Omental fat pad (tissue), 4 donors: ENCODE results near the gene LMLN. TPM values are rescaled to one million over a fixed set of nuclear protein-coding genes. Genes with fewer than 3 reads are reported as not detected.

Experiments
- ATAC-seq: fragments of 150-250 bp; one replicate; pipeline ENCODE4 v1.9.1; 2016; ENCODE audit warnings: mild to moderate bottlenecking, moderate library complexity; ENCODE audit not compliant: low FRiP score
- DNase-seq: peaks from one replicate; pipeline ENCODE4 v3.0.0-alpha.2; 2019; ENCODE audit warnings: low spot score
- total RNA-seq, 4 donors: library from RNA; depleted of rRNA; stranded (reverse); fragments of >200 nt; gene quantifications; one replicate each; pipeline ENCODE4 v1.1.0, GENCODE V29; 2016
- TF ChIP-seq, protein P1 (sequence below), 3 donors: fragments of 450-650 bp; IDR thresholded peaks; one replicate each; pipeline ENCODE4 v1.5.1; 2016 to 2017; ENCODE audit warnings: antibody characterized with exemption in 3 of 3, mild to moderate bottlenecking in 3 of 3, moderate library complexity in 2 of 3

Gene LMLN
- total RNA-seq, 4 donors from 2014 or later: 2.5 to 5.5 (median 3.5) TPM

DNA sequence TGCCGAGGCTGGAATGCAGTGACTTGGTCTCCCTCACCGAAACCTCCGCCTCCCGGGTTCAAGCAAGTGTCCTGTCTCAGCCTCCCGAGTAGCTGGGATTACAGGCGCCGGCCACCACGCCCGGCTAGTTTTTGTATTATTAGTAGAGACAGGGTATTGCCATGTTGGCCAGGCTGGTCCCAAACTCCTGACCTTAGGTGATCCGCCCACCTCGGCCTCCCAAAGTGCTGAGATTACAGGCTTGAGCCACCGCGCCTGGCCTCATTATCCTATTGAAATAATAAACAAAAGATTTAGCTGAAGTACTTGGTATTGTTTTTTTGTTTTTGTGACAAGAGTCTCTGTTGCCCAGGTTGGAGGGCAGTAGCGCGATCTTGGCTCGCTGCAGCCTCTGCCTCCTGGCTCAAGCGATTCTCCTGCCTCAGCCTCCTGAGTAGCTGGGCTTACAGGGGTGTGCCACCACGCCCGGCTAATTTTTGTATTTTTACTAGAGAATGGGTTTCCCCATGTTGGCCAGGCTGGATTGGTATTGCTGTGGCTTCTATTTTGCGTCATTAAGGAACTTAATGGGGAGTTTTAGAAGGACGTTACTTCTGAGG, 8.5 kb upstream of the LMLN start:
- ATAC-seq: no peak
- DNase-seq: no peak
- TF ChIP-seq, protein P1, sequence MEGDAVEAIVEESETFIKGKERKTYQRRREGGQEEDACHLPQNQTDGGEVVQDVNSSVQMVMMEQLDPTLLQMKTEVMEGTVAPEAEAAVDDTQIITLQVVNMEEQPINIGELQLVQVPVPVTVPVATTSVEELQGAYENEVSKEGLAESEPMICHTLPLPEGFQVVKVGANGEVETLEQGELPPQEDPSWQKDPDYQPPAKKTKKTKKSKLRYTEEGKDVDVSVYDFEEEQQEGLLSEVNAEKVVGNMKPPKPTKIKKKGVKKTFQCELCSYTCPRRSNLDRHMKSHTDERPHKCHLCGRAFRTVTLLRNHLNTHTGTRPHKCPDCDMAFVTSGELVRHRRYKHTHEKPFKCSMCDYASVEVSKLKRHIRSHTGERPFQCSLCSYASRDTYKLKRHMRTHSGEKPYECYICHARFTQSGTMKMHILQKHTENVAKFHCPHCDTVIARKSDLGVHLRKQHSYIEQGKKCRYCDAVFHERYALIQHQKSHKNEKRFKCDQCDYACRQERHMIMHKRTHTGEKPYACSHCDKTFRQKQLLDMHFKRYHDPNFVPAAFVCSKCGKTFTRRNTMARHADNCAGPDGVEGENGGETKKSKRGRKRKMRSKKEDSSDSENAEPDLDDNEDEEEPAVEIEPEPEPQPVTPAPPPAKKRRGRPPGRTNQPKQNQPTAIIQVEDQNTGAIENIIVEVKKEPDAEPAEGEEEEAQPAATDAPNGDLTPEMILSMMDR (IDR thresholded peaks at IDR 0.05): no peak

GRCh38 chr3:197952440-197952839, 7.6 kb upstream of the LMLN start:
- TF ChIP-seq, protein P1 (IDR thresholded peaks at IDR 0.05): no peak
- ATAC-seq: no peak
- DNase-seq: no peak

GRCh38 chr3:197953325-197953724, 6.7 kb upstream of the LMLN start:
- TF ChIP-seq, protein P1 (IDR thresholded peaks at IDR 0.05): no peak
- ATAC-seq: no peak
- DNase-seq: no peak

DNA sequence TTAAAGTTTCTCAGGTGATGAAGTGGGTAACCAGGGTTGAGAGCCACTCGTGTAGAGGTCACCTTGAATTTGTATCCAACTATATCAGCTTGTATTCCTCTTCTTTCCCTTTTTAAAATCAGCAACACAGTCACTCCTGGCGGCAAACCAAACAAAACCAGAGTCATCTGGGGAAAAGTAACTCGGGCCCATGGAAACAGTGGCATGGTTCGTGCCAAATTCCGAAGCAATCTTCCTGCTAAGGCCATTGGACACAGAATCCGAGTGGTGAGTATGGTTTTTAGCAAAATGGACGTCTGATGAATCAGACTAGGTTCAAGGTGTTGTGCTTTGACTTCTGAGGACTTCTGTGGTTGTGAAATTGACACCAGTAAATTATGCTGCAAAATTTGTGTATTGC, 6.1 kb upstream of the LMLN start:
- no peak for ATAC-seq
- DNase-seq: no peak
- TF ChIP-seq, protein P1 (IDR thresholded peaks at IDR 0.05): no peak

- ATAC-seq (no peak), DNase-seq (no peak)
- TF ChIP-seq, protein P1 (IDR thresholded peaks at IDR 0.05): no peak
These were observed 4.0 kb upstream of the LMLN start for GRCh38 chr3:197955892-197956477.

DNA sequence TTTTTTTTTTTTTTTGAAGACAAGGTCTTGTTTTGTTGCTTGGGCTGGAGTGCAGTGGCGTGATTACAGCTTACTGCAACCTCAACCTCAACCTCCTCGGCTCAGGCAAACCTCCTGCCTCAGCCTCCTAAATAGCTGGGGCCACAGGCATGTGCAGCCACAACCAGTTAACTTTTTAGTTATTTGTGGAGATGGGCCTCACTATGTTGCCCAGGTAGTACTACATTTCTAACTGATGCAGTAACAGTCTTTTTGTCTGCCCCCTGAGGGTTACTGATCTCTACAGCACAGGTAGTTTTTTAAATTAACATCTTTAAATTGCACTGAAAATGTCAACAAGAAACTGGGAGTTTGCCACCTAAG, 3.4 kb upstream of the LMLN start:
- TF ChIP-seq, protein P1 (IDR thresholded peaks at IDR 0.05): no peak
- DNase-seq (no peak), ATAC-seq (no peak)

DNA sequence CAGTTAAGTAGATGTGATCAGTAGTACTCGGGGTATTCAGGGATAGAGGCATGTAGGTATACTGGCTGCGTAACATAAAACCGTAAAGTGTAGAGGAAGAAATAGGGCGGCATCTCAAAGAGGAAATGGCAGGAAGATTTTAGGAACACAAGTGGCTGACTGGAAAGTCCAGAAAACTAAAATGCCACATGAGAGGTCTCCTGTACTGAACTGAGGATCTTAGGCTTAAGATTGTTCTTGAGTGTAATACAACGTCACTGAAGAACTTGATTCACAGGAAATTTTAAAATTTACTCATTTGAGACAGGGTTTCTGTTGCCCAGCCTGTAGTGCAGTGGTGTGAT, 2.3 kb upstream of the LMLN start:
- ATAC-seq (no peak), DNase-seq (no peak)
- TF ChIP-seq, protein P1 (IDR thresholded peaks at IDR 0.05): no peak
